HFFc6 (cell line): ENCODE results near the gene CAPN1. TPM values are rescaled to one million over a fixed set of nuclear protein-coding genes. Genes with fewer than 3 reads are reported as not detected.
A peak's percentile ranks its signal among the peaks of the same experiment; 100 is the strongest.

Source experiments
- DNase-seq: peaks from one replicate; pipeline ENCODE4 v3.0.0-alpha.2; 2018
- H3K27ac Mint-ChIP-seq: 2 replicates; pipeline ENCODE4 v1.8.0; 2020; ENCODE audit warnings: mild to moderate bottlenecking, mixed read lengths
- H3K27me3 Mint-ChIP-seq: 2 replicates; pipeline ENCODE4 v1.8.0; 2021; ENCODE audit warnings: mild to moderate bottlenecking, moderate library complexity, mixed read lengths; ENCODE audit not compliant: insufficient read depth
- H3K36me3 Mint-ChIP-seq: 2 replicates; pipeline ENCODE4 v1.8.0; 2021; ENCODE audit warnings: low read depth, mixed read lengths
- H3K4me1 Mint-ChIP-seq: 2 replicates; pipeline ENCODE4 v1.8.0; 2020; ENCODE audit warnings: low read depth, mixed read lengths
- H3K4me3 Mint-ChIP-seq: 2 replicates; pipeline ENCODE4 v1.8.0; 2020; ENCODE audit warnings: mild to moderate bottlenecking, moderate library complexity, mixed read lengths
- H3K9me3 Mint-ChIP-seq: 2 replicates; pipeline ENCODE4 v1.8.0; 2020; ENCODE audit warnings: mild to moderate bottlenecking, mixed read lengths
- CTCF ChIP-seq: fragments of 200-600 bp; sonication (generic); IDR thresholded peaks from 2 replicates; pipeline ENCODE4 v1.5.0; 2021; ENCODE audit warnings: antibody characterized with exemption, mild to moderate bottlenecking
- total RNA-seq, 6 experiments: library from RNA; stranded (reverse); fragmentation: NEBNext Ultra II Directional; extraction: Animal tissue kit (Norgen Biotek cat#: 25700); gene quantifications; 2 replicates in 1 of 6; 3 replicates in 5 of 6; pipeline ENCODE4 v1.2.3, GENCODE V29; 2021

Gene CAPN1
- total RNA-seq, 6 experiments from 2014 or later: 203 to 271 (median 231) TPM

- Mint-ChIP-seq H3K27ac (no peak overlapping the region), H3K9me3 (no peaks in the 10 kb centered on the region), H3K4me1 (peaks cover 39% of the 10 kb centered on the region), H3K36me3 (no peaks in the 10 kb centered on the region), H3K27me3 (no peaks in the 10 kb centered on the region; the same call in none of the 2 replicates), H3K4me3 (no peak overlapping the region)
- DNase-seq: no peak
- TF ChIP-seq CTCF: no peak
Observed at GRCh38 chr11:65223011-65223410, 41.3 kb downstream of the CAPN1 start.

GRCh38 chr11:65224930-65225278 is 43.2 kb downstream of the CAPN1 start:
- no peak for TF ChIP-seq CTCF
- peaks cover 27% of the 10 kb centered on the region for H3K4me1 Mint-ChIP-seq
- H3K27me3 Mint-ChIP-seq: no peaks in the 10 kb centered on the region
- no peaks in the 10 kb centered on the region for H3K9me3 Mint-ChIP-seq
- no peaks in the 10 kb centered on the region; the same call in 1 of the 2 replicates for H3K36me3 Mint-ChIP-seq
- peak overlapping the region; percentile 72 for H3K27ac Mint-ChIP-seq
- peak; percentile 61 for DNase-seq
- H3K4me3 Mint-ChIP-seq: peak overlapping the region; percentile 84

GRCh38 chr11:65225279-65226102 is 43.8 kb downstream of the CAPN1 start:
- peak overlapping the region; percentile 72 for H3K27ac Mint-ChIP-seq

GRCh38 chr11:65226103-65226442 is 44.3 kb downstream of the CAPN1 start:
- peaks cover 18% of the 10 kb centered on the region for H3K4me1 Mint-ChIP-seq
- DNase-seq: no peak
- no peak overlapping the region for H3K27ac Mint-ChIP-seq
- TF ChIP-seq CTCF: no peak
- no peaks in the 10 kb centered on the region for H3K9me3 Mint-ChIP-seq
- no peaks in the 10 kb centered on the region; the same call in 1 of the 2 replicates for H3K36me3 Mint-ChIP-seq
- H3K4me3 Mint-ChIP-seq: peak overlapping the region; percentile 84
- no peaks in the 10 kb centered on the region for H3K27me3 Mint-ChIP-seq

More at GRCh38 chr11:65225279-65226102, 43.8 kb downstream of the CAPN1 start:
- peaks cover 21% of the 10 kb centered on the region for H3K4me1 Mint-ChIP-seq
- H3K9me3 Mint-ChIP-seq: no peaks in the 10 kb centered on the region
- H3K27me3 Mint-ChIP-seq: no peaks in the 10 kb centered on the region
- peak; percentile 72 for TF ChIP-seq CTCF
- H3K4me3 Mint-ChIP-seq: peak overlapping the region; percentile 84
- peak; percentile 18 for DNase-seq
- H3K36me3 Mint-ChIP-seq: no peaks in the 10 kb centered on the region; the same call in 1 of the 2 replicates

GRCh38 chr11:65227879-65228278 is 46.2 kb downstream of the CAPN1 start:
- Mint-ChIP-seq H3K4me3 (no peak overlapping the region), H3K27ac (no peak overlapping the region), H3K9me3 (no peaks in the 10 kb centered on the region), H3K36me3 (no peaks in the 10 kb centered on the region; the same call in 1 of the 2 replicates), H3K27me3 (no peaks in the 10 kb centered on the region), H3K4me1 (peaks cover 18% of the 10 kb centered on the region)
- no peak for DNase-seq
- TF ChIP-seq CTCF: no peak
